HepG2 (cell line): Measurements from ENCODE around the gene HAT1. TPM values are rescaled to one million over a fixed set of nuclear protein-coding genes. Genes with fewer than 3 reads are reported as not detected.

ENCODE experiments used
- ATF4 ChIP-seq, 2 experiments: fragments of 450-650 bp in 1 of 2; sonication (generic) in 1 of 2; formaldehyde crosslinking; IDR thresholded peaks; 2 replicates each; pipeline versions ENCODE4 v1.5.0 to v1.8.0; 2020 to 2022; ENCODE audit warnings: mild to moderate bottlenecking in 1 of 2, missing genetic modification reagents in 1 of 2
- FOXK2 ChIP-seq: fragments of 450-650 bp; IDR thresholded peaks from 2 replicates; pipeline ENCODE4 v1.6.1; 2016
- IRF1 ChIP-seq: sonication (generic); formaldehyde crosslinking; IDR thresholded peaks from 2 replicates; pipeline ENCODE4 v1.4.0; 2020; ENCODE audit warnings: low read depth, mild to moderate bottlenecking, missing genetic modification reagents
- NKX3-1 ChIP-seq: sonication (generic); formaldehyde crosslinking; IDR thresholded peaks from 2 replicates; pipeline ENCODE4 v1.5.0; 2020; ENCODE audit warnings: missing genetic modification reagents
- PRPF4 ChIP-seq: fragments of 200-400 bp; formaldehyde crosslinking; IDR thresholded peaks from 2 replicates; pipeline ENCODE4 v1.6.1; 2016; ENCODE audit warnings: low read length, low read depth; ENCODE audit not compliant: poor library complexity, severe bottlenecking
- RBFOX2 ChIP-seq: fragments of 200-400 bp; formaldehyde crosslinking; IDR thresholded peaks from 2 replicates; pipeline ENCODE4 v1.6.1; 2017; ENCODE audit warnings: low read depth, mild to moderate bottlenecking, low read length
- RELA ChIP-seq: sonication (generic); formaldehyde crosslinking; IDR thresholded peaks from 2 replicates; pipeline ENCODE4 v1.4.0; 2020; ENCODE audit warnings: missing genetic modification reagents
- RFX3 ChIP-seq: IDR thresholded peaks from 2 replicates; pipeline ENCODE4 v1.6.1; 2016; ENCODE audit warnings: missing biosample characterization, missing genetic modification reagents
- SAFB2 ChIP-seq: sonication (generic); formaldehyde crosslinking; IDR thresholded peaks from 2 replicates; pipeline ENCODE4 v1.5.1; 2020; ENCODE audit warnings: missing genetic modification reagents, low read depth, mild to moderate bottlenecking, borderline replicate concordance
- SETDB1 ChIP-seq: sonication (generic); formaldehyde crosslinking; IDR thresholded peaks from 2 replicates; pipeline ENCODE4 v1.5.1; 2020; ENCODE audit warnings: missing genetic modification reagents, mild to moderate bottlenecking, borderline replicate concordance
- SRF ChIP-seq: IDR thresholded peaks from 2 replicates; pipeline ENCODE4 v1.6.1; 2011; ENCODE audit warnings: mild to moderate bottlenecking, low read depth, low read length, moderate library complexity
- UBTF ChIP-seq: sonication (generic); formaldehyde crosslinking; IDR thresholded peaks from 2 replicates; pipeline ENCODE4 v1.4.0; 2020; ENCODE audit warnings: mild to moderate bottlenecking, missing genetic modification reagents
- ZBTB49 ChIP-seq: sonication (generic); formaldehyde crosslinking; IDR thresholded peaks from 2 replicates; pipeline ENCODE4 v1.4.0; 2020; ENCODE audit warnings: missing genetic modification reagents, borderline replicate concordance
- ZNF12 ChIP-seq: sonication (generic); formaldehyde crosslinking; IDR thresholded peaks from 2 replicates; pipeline ENCODE4 v1.5.0; 2020; ENCODE audit warnings: missing genetic modification reagents
- ZNF121 ChIP-seq: sonication (generic); formaldehyde crosslinking; IDR thresholded peaks from 2 replicates; pipeline ENCODE4 v1.5.0; 2020; ENCODE audit warnings: mild to moderate bottlenecking, missing genetic modification reagents
- ZNF34 ChIP-seq: sonication (generic); formaldehyde crosslinking; IDR thresholded peaks from 2 replicates; pipeline ENCODE4 v1.4.0; 2020; ENCODE audit warnings: mild to moderate bottlenecking, missing genetic modification reagents, borderline replicate concordance
- ZNF607 ChIP-seq: sonication (generic); formaldehyde crosslinking; IDR thresholded peaks from 2 replicates; pipeline ENCODE4 v1.5.1; 2020; ENCODE audit warnings: missing genetic modification reagents, mild to moderate bottlenecking, borderline replicate concordance
- ZNF687 ChIP-seq: sonication (generic); formaldehyde crosslinking; IDR thresholded peaks from 2 replicates; pipeline ENCODE4 v1.5.1; 2020; ENCODE audit warnings: mild to moderate bottlenecking, missing genetic modification reagents, moderate library complexity
- polyA plus RNA-seq, 8 experiments: library from polyadenylated mRNA; depleted of rRNA in 3 of 8; stranded (reverse) in 7 of 8; unstranded in 1 of 8; fragments of >200 nt; fragmentation: Illumina TruSeq in 4 of 8; extraction: Trizol in 4 of 8; gene quantifications; 2 replicates each; pipeline versions ENCODE4 v1.2.1 to v1.2.3, GENCODE V29; 2011 to 2016; ENCODE audit warnings: low read depth in 4 of 8, missing spikeins in 1 of 8, mixed read lengths in 1 of 8; ENCODE audit not compliant: insufficient read depth in 1 of 8
- total RNA-seq, 5 experiments: library from RNA; depleted of rRNA; stranded (reverse); fragments of >200 nt; fragmentation: Illumina TruSeq; extraction: Trizol; gene quantifications; 2 replicates each; pipeline ENCODE4 v1.2.3, GENCODE V29; 2016; ENCODE audit warnings: low read depth in 1 of 5

Gene HAT1
- total and polyA plus RNA-seq, 2 of the 13 experiments (the other 11 are each of a cell fraction or from before 2014, with no cell fraction given), result 45.4 to 119 TPM

GRCh38 chr2:171893824-171894611 lies 28.2 kb upstream of the HAT1 start, which contains the start of gene SLC25A12 (continued):
- TF ChIP-seq IRF1 (CRISPR knock-in tag) (0 out of 2 replicates have a peak, but pooled peaks have one; percentile 36), ZNF687 (CRISPR knock-in tag) (peak; percentile 91), SAFB2 (no peak; the same call in 1 of the 2 replicates), ZNF607 (peak; percentile 81), RELA (CRISPR knock-in tag) (no peak), FOXK2 (no peak), PRPF4 (peak; percentile 38), ZNF34 (CRISPR knock-in tag) (0 out of 2 replicates have a peak, but pooled peaks have one; percentile 40), ZBTB49 (CRISPR knock-in tag) (no peak), SRF (0 out of 2 replicates have a peak, but pooled peaks have one; percentile 1), SETDB1 (CRISPR knock-in tag) (no peak), NKX3-1 (CRISPR knock-in tag) (no peak; the same call in 1 of the 2 replicates), RBFOX2 (peak; percentile 90), RFX3 (CRISPR knock-in tag) (no peak), ZNF121 (CRISPR knock-in tag) (0 out of 2 replicates have a peak, but pooled peaks have one; percentile 2), UBTF (CRISPR knock-in tag) (peak; percentile 58), ATF4 (CRISPR knock-in tag; IDR thresholded peaks at IDR 0.05) (0 out of 4 replicates have a peak, but pooled peaks of 1 of the 2 experiments have one; percentile 41), ZNF12 (CRISPR knock-in tag) (peak; percentile 66)
